Measurements from ENCODE around the gene ZFY.
"Not testable (repeated sequence)": the region's sequence is repeated elsewhere in the genome, so short reads cannot be mapped to it uniquely, and the experiment has no call there.

ZFY gene

GRCh38 chrY:2973110-2973751 lies 38.0 kb downstream of the ZFY start:
- no peak for DNase-seq (ENCODE audit: low spot score)

- no peak for DNase-seq (ENCODE audit: low spot score)
Measured at GRCh38 chrY:2979283-2979682, 44.1 kb downstream of the ZFY start.

GRCh38 chrY:2984491-2984890 lies 49.3 kb downstream of the ZFY start:
- DNase-seq (ENCODE audit: low spot score): no peak

- DNase-seq (ENCODE audit: low spot score): not testable (repeated sequence)
Measured at GRCh38 chrY:2987178-2987577, 52.0 kb downstream of the ZFY start.

GRCh38 chrY:2997369-2997768 lies 62.2 kb downstream of the ZFY start:
- DNase-seq (ENCODE audit: low spot score): not testable (repeated sequence)

GRCh38 chrY:3002190-3002589 lies 67.0 kb downstream of the ZFY start:
- DNase-seq (ENCODE audit: low spot score): no peak

GRCh38 chrY:3002680-3003515 lies 67.7 kb downstream of the ZFY start:
- DNase-seq (ENCODE audit: low spot score): no peak

GRCh38 chrY:3003516-3003830 lies 68.3 kb downstream of the ZFY start:
- DNase-seq (ENCODE audit: low spot score): no peak

GRCh38 chrY:3003846-3004245 lies 68.7 kb downstream of the ZFY start:
- DNase-seq (ENCODE audit: low spot score): no peak

- DNase-seq (ENCODE audit: low spot score): not testable (repeated sequence)
Measured at GRCh38 chrY:3006031-3006430, 70.8 kb downstream of the ZFY start.

GRCh38 chrY:3007967-3008366 lies 72.8 kb downstream of the ZFY start:
- DNase-seq (ENCODE audit: low spot score): no peak

GRCh38 chrY:3012226-3012625 lies 77.0 kb downstream of the ZFY start:
- DNase-seq (ENCODE audit: low spot score): no peak

GRCh38 chrY:3016594-3016993 lies 81.4 kb downstream of the ZFY start:
- no peak for DNase-seq (ENCODE audit: low spot score)

GRCh38 chrY:3018546-3018945 lies 83.4 kb downstream of the ZFY start:
- no peak for DNase-seq (ENCODE audit: low spot score)

GRCh38 chrY:3019584-3019983 lies 84.4 kb downstream of the ZFY start:
- DNase-seq (ENCODE audit: low spot score): no peak

GRCh38 chrY:3021176-3021575 lies 86.0 kb downstream of the ZFY start:
- no peak for DNase-seq (ENCODE audit: low spot score)

GRCh38 chrY:3023606-3024005 lies 88.4 kb downstream of the ZFY start:
- no peak for DNase-seq (ENCODE audit: low spot score)

- DNase-seq (ENCODE audit: low spot score): no peak
Measured at GRCh38 chrY:3025357-3025756, 90.2 kb downstream of the ZFY start.

Measured in D341Med (cell line).